ENCODE measurements around the gene LTBP1.

LTBP1 gene

DNA sequence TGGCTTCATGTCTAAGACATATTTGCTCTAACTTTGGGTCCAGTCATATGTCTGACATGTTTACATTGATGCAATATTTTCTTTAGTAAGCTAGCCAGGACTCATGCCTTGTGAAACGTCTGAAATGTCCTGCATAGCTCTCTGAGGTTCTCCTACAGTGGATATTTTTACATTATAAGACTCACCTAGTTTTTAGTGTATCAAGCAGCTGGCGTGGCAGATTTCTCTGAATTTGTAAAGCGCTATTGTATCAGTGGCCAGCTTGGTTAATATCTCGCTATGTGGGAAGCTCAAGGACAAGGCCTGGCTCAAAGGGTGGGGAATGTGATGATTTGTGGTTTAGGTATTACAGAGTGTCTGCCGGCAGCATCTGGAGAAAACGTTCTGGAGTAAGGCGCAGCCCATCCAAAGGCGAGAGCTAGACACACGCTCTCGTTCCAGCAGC is 164.3 kb downstream of the LTBP1 start:
- Histone ChIP-seq H3K36me3 (no peaks in the 10 kb centered on the region), H3K9me3 (no peaks in the 10 kb centered on the region), H3K27me3 (no peaks in the 10 kb centered on the region), H3K4me1 (peaks cover 0 to 94% (median 24%) of the 10 kb centered on the region in 4 donors), H3K27ac (peak overlapping the region; percentile 80 to 85), H3K4me3 (no peak overlapping the region)
- TF ChIP-seq, protein P1, sequence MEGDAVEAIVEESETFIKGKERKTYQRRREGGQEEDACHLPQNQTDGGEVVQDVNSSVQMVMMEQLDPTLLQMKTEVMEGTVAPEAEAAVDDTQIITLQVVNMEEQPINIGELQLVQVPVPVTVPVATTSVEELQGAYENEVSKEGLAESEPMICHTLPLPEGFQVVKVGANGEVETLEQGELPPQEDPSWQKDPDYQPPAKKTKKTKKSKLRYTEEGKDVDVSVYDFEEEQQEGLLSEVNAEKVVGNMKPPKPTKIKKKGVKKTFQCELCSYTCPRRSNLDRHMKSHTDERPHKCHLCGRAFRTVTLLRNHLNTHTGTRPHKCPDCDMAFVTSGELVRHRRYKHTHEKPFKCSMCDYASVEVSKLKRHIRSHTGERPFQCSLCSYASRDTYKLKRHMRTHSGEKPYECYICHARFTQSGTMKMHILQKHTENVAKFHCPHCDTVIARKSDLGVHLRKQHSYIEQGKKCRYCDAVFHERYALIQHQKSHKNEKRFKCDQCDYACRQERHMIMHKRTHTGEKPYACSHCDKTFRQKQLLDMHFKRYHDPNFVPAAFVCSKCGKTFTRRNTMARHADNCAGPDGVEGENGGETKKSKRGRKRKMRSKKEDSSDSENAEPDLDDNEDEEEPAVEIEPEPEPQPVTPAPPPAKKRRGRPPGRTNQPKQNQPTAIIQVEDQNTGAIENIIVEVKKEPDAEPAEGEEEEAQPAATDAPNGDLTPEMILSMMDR (IDR thresholded peaks at IDR 0.05), result no peak
- intact Hi-C loops (cut with DNase I; ENCODE audit: low total_unique reads), result no loop called here
- DNase-seq, result no peak

DNA sequence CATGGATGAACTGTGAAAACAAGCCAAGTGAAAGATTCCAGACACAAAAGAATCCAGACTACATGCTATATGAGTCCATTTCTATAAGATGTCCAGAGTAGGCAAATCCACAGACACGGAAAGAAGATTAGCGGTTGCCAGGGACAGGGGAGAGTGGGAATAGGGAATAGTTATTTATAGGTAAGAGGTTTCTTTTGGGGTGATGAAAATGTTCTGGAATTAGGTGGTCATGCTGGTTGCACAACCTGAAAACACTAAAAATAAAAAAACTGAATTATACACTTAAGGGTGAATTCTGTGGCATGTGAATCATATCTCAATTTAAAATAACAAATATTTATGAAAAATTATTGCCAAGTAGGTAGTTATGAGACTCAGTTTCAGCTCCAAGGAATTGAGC is 168.4 kb downstream of the LTBP1 start:
- Histone ChIP-seq H3K27ac (peak overlapping the region; percentile 43 to 85), H3K9me3 (no peaks in the 10 kb centered on the region)
- intact Hi-C loops (cut with DNase I; ENCODE audit: low total_unique reads), result no loop called here

GRCh38 chr2:33115728-33116127 is 169.0 kb downstream of the LTBP1 start:
- no peak overlapping the region for H3K4me3 ChIP-seq
- H3K36me3 ChIP-seq, result no peaks in the 10 kb centered on the region
- DNase-seq, result no peak
- intact Hi-C loops (cut with DNase I; ENCODE audit: low total_unique reads), result no loop called here
- peaks cover 0 to 51% (median 10%) of the 10 kb centered on the region in 4 donors for H3K4me1 ChIP-seq
- H3K27ac ChIP-seq, result peak overlapping the region; percentile 43 to 85
- TF ChIP-seq, protein P1 (IDR thresholded peaks at IDR 0.05), result no peak
- H3K27me3 ChIP-seq, result no peaks in the 10 kb centered on the region
- H3K9me3 ChIP-seq, result no peaks in the 10 kb centered on the region

More for the DNA sequence above, 168.4 kb downstream of the LTBP1 start:
- TF ChIP-seq, protein P1 (IDR thresholded peaks at IDR 0.05), result no peak
- Histone ChIP-seq H3K27me3 (no peaks in the 10 kb centered on the region), H3K36me3 (no peaks in the 10 kb centered on the region), H3K4me1 (peaks cover 0 to 56% (median 14%) of the 10 kb centered on the region in 4 donors), H3K4me3 (no peak overlapping the region)
- DNase-seq, result no peak

DNA sequence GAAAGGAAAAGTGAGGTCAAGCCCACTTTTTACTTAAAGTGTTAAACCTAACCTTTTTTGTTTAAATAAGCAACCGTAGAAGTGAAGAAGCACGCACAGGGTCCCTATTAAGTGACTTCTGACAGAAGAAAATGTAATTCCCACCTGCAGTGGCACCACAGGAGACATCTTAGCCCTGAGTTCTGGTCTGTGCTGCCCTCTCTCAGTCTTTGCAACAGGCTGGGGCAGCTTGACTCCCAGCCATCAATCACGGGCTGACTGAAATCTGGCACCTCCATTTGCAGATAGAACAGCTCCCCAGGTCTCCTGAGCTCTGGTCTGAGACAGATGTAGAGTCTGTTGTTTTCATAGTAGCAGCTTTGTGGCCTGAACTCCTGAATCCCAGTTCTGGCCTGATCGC is 170.0 kb downstream of the LTBP1 start:
- DNase-seq, result no peak
- no peaks in the 10 kb centered on the region for H3K9me3 ChIP-seq
- H3K27ac ChIP-seq, result peak overlapping the region in 1 of 2 donors; percentile 85
- intact Hi-C loops (cut with DNase I; ENCODE audit: low total_unique reads), result no loop called here
- no peak overlapping the region for H3K4me3 ChIP-seq
- H3K36me3 ChIP-seq, result no peaks in the 10 kb centered on the region
- TF ChIP-seq, protein P1 (IDR thresholded peaks at IDR 0.05), result no peak
- H3K4me1 ChIP-seq, result peaks cover 0 to 40% (median 2%) of the 10 kb centered on the region in 4 donors
- H3K27me3 ChIP-seq, result no peaks in the 10 kb centered on the region

DNA sequence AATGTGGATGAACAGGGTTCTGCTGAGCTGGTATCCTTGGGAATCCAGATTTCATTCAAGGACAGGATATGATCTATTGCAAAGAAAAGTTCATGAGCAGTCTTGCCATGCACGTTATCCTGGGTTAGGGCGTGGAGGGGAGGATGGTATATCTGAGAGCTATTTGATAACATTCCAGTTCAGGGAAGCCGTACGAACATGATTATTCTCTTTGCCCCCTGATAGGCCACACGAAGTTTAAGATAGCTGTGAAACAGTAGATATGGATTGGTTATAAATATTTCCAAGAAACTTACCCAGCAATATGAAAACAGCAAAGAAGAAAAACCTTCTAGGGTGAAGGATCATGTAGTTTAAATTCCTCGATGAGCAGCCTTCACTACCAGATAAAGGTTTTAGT is 171.9 kb downstream of the LTBP1 start:
- Histone ChIP-seq H3K27me3 (no peaks in the 10 kb centered on the region), H3K4me1 (peaks cover 0 to 36% (median 4%) of the 10 kb centered on the region in 4 donors), H3K4me3 (no peak overlapping the region), H3K36me3 (no peaks in the 10 kb centered on the region), H3K9me3 (no peaks in the 10 kb centered on the region), H3K27ac (no peak overlapping the region)
- TF ChIP-seq, protein P1 (IDR thresholded peaks at IDR 0.05), result no peak
- no peak for DNase-seq
- intact Hi-C loops (cut with DNase I; ENCODE audit: low total_unique reads), result no loop called here

- Histone ChIP-seq H3K4me3 (no peak overlapping the region), H3K27ac (peak overlapping the region in 1 of 2 donors; percentile 21), H3K4me1 (peaks cover 0 to 27% (median 9%) of the 10 kb centered on the region in 4 donors), H3K36me3 (no peaks in the 10 kb centered on the region), H3K9me3 (no peaks in the 10 kb centered on the region), H3K27me3 (no peaks in the 10 kb centered on the region)
- TF ChIP-seq, protein P1 (IDR thresholded peaks at IDR 0.05), result no peak
- DNase-seq, result no peak
- intact Hi-C loops (cut with DNase I; ENCODE audit: low total_unique reads), result no loop called here
Observed at GRCh38 chr2:33121416-33121815, 174.7 kb downstream of the LTBP1 start.
